GM12801 (cell line): ENCODE measurements around the gene TRIM72.

ENCODE experiments used
- TF ChIP-seq, protein P1 (sequence below): IDR thresholded peaks from one replicate; pipeline ENCODE4 v1.5.1; 2011; ENCODE audit warnings: control low read depth; ENCODE audit not compliant: insufficient read length; ENCODE audit errors: extremely low read depth

The TRIM72 gene

DNA sequence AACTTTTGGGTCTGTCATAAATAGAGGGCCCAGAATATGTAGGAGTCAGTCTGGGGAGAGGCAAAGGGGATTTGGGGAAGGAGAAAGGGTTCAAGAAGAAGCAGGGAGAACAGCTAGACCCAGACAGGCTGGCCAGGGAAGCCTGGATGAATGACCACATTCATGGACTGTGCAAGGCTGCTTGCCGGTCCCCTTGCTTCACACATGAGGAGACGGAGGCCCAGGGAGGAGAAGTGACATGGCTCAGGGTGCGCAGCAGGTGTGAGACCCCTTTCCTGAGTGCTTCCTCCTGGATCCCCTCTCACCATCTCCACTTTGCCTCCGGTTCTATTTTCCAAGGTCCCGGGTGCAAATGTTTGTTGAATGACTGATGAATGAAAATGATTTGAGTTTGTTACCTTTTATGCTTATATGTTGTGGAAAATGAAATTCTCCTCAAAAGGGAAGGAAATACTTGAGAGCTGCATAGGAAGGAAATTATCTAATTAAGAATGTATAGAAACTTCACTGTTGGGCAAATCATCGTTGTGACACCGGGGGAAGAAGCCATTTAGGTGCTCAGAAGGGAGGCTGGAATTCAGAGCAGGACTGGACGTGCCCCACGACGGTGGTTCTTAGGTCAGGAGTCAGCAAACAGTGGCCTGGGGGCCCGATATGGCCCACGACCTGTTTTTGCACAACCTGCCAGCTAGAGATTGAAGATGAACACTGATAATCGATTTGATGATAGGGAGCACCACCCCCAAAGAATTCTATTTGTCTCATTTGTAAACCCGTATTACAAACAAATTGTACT lies 46.4 kb downstream of the TRIM72 start:
- TF ChIP-seq, protein P1, sequence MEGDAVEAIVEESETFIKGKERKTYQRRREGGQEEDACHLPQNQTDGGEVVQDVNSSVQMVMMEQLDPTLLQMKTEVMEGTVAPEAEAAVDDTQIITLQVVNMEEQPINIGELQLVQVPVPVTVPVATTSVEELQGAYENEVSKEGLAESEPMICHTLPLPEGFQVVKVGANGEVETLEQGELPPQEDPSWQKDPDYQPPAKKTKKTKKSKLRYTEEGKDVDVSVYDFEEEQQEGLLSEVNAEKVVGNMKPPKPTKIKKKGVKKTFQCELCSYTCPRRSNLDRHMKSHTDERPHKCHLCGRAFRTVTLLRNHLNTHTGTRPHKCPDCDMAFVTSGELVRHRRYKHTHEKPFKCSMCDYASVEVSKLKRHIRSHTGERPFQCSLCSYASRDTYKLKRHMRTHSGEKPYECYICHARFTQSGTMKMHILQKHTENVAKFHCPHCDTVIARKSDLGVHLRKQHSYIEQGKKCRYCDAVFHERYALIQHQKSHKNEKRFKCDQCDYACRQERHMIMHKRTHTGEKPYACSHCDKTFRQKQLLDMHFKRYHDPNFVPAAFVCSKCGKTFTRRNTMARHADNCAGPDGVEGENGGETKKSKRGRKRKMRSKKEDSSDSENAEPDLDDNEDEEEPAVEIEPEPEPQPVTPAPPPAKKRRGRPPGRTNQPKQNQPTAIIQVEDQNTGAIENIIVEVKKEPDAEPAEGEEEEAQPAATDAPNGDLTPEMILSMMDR: no peak

DNA sequence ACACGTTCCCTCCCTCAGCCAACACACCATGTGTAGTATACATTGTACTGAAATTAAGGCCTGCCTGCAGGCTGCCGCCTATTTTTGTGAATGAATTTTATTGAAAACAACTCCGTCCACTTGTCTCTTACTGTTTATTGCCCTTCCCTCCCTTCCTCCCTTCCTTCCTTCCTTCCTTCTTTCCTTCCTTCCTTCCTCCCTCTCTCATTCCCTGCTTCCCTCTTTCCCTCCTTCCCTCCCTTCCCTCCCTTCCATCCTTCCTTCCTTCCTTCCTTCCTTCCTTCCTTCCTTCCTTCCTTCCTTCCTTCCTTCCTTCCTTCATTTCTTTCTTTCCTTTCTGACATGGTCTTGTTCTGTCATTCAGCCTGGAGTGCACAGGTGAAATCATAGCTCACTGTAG lies 48.2 kb downstream of the TRIM72 start:
- TF ChIP-seq, protein P1: no peak

DNA sequence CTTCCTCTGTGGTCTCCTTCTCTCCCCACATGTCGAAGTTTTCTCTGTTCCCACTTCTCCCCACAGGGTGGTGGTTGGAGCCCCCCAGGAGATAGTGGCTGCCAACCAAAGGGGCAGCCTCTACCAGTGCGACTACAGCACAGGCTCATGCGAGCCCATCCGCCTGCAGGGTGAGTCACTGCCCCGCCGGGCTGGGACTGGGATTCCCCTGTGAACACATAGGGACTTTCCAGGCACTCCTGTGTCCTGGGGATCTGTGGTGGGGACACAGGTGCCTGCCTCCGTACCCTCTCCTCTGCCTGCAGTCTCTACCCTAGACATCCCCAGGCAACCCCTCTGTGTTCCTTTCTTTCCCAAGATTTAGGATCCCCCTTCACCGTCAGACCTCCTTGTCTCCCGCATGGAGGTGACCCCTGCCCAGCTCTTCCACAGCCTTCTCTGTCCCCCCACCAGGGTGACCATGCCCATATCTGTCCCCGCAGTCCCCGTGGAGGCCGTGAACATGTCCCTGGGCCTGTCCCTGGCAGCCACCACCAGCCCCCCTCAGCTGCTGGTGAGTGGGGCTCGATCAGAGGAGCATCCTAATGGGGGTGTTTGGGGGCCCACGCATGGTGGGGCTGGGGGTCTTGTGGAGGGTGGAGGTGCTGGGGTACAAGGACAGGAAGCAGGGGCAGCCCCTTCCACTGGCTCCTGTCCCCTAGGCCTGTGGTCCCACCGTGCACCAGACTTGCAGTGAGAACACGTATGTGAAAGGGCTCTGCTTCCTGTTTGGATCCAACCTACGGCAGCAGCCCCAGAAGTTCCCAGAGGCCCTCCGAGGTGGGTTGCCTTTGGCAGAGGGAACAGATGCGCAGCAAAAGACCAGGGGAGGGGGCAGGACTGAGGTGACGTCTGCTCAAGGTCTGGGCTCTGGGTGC lies 51.7 kb downstream of the TRIM72 start:
- TF ChIP-seq, protein P1: no peak

DNA sequence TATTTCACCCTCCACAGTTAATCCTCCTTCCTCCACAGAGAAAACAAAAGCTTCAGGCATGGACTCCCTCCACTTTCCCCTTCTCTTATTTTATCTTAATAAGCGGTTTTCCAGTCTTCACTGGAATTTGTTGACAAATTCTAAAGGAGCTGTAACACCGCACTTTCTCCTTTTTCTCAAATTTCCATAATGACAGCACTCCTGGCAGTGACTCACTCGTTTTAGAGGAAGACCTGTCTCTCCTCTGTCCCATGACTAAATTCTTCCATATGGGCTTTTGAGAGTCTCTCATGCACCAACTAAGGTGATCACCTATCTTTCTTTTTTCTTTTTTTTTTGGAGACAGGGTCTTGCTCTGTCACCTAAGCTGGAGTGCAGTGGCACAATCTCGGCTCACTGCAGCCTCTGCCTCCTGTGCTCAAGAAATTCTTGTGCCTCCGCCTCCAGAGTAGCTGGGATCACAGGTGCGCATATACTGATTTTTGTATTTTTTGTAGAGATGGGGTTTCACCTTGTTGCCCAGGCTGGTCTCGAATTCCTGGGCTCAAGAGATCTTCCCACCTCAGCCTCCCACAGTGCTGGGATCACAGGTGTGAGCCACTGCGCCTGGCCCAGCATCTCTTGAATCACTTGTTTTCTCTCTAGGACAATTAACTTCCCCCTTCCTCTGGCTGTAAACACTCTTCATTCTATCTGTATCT lies 53.6 kb downstream of the TRIM72 start:
- TF ChIP-seq, protein P1: no peak

DNA sequence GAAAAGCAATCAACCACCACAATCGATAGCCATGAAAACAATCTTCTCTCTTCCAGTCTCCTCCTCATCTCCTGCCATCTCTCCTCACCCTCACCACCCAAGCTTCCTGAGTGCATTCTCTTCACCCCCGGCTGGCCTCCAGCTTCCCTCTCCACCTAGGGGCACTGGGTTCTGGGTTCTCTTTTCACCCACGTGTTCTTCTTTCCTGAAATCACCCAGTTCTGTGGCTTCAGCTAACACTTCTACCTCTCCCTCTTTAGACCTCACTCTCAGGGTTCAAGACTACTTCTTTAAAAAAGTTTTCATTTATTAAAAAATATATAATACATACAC lies 54.1 kb downstream of the TRIM72 start:
- TF ChIP-seq, protein P1: no peak

DNA sequence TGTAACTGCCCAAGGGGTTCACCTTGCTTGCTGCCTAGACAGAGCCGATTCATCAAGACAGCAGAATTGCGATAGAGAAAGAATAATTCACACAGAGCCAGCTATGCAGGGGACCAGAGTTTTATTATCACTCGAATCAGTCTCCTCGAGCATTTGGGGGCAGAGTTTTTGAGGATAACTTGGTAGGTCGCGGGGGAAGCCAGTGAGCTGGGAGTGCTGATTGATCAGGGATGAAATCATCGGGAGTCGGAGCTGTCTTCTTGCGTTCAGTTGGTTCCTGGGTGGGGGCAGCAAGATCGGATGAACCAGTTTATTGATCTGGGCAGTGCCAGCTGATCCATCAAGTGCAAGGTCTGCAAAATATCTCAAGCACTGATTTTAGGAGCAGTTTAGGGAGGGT lies 55.0 kb downstream of the TRIM72 start:
- TF ChIP-seq, protein P1: no peak

DNA sequence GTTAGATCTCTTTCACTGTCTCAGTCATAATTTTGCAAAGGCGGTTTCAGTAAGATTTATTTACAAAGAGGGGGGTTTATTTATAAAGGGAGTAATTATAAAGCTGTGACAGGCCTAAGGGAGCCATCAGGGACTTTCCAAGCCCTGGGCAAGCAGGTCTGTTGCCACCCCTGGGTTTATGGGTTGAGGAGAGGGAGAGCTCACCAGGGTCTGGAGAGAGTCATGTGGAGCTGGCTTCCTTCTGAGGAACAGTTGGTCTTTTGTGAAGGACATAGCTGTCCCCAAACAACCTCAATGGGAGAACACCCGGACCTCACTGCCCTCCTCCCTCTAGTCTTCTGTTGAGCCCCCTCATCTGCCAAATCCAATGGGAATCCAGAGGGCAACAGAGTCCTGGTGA lies 55.6 kb downstream of the TRIM72 start:
- TF ChIP-seq, protein P1: no peak
